Psoas muscle (tissue), 8 donors: Measurements from ENCODE around the gene HP. TPM values are rescaled to one million over a fixed set of nuclear protein-coding genes. Genes with fewer than 3 reads are reported as not detected.
A peak's percentile ranks its signal among the peaks of the same experiment; 100 is the strongest.

Source experiments
- ATAC-seq, 4 donors: fragments of 200-7000 bp; cut with Tn5 transposase; one replicate each; pipeline ENCODE4 v1.9.1; 2020; ENCODE audit warnings: moderate library complexity in 3 of 4, mild to moderate bottlenecking in 2 of 4
- DNase-seq, 2 donors: peaks; one replicate each; pipeline ENCODE4 v3.0.0-alpha.2; 2020
- H3K27ac ChIP-seq: fragments of 200-600 bp; one replicate; pipeline ENCODE4 v1.8.0; 2022
- H3K27me3 ChIP-seq, 3 donors: fragments of 200-600 bp in 1 of 3; one replicate each; pipeline versions ENCODE4 v1.6.1 to v1.8.0; 2013 to 2022; ENCODE audit warnings: low read length in 2 of 3, mild to moderate bottlenecking in 2 of 3, moderate library complexity in 1 of 3; ENCODE audit not compliant: insufficient read depth in 3 of 3
- H3K36me3 ChIP-seq, 2 donors: fragments of 200-600 bp in 1 of 2; one replicate each; pipeline versions ENCODE4 v1.6.1 to v1.8.0; 2013 to 2022; ENCODE audit warnings: low read depth in 1 of 2, mild to moderate bottlenecking in 1 of 2, moderate library complexity in 1 of 2; ENCODE audit not compliant: insufficient read depth in 1 of 2
- H3K4me1 ChIP-seq: fragments of 200-600 bp; one replicate; pipeline ENCODE4 v1.8.0; 2022
- H3K4me3 ChIP-seq: fragments of 200-600 bp; one replicate; pipeline ENCODE4 v1.8.0; 2022; ENCODE audit warnings: mild to moderate bottlenecking
- H3K9me3 ChIP-seq: fragments of 200-600 bp; one replicate; pipeline ENCODE4 v1.8.0; 2022
- WGBS, 3 donors: extraction: QIAGEN DNeasy Blood & Tissue Kit; methylation state at CpG; one replicate each; pipeline versions ENCODE4 v1.1.6 to v1.1.7; 2013; 5-methylcytosine and 5-hydroxymethylcytosine counted together
- intact Hi-C, 2 donors: fragments of 100-400 bp; cut with DNase I; formaldehyde crosslinking; loops; one replicate each; pipeline versions ENCODE4 v1.11.0 to v1.14.2; 2022
- polyA plus RNA-seq, 3 donors: library from polyadenylated mRNA; stranded (reverse); fragments of 200-250 nt; gene quantifications; one replicate each; pipeline ENCODE4 v1.2.3, GENCODE V29; 2013
- total RNA-seq, 4 donors: library from RNA; stranded (reverse); fragmentation: NEBNext Ultra II Directional in 2 of 4; extraction: Animal tissue kit (Norgen Biotek cat#: 25700) in 2 of 4; gene quantifications; one replicate each; pipeline versions ENCODE4 v1.2.1 to v1.2.4, GENCODE V29; 2021 to 2023
- TF ChIP-seq, protein P1 (sequence below): fragments of 200-600 bp; IDR thresholded peaks from one replicate; pipeline ENCODE4 v1.8.0; 2022; ENCODE audit warnings: antibody characterized with exemption
- donor health status: healthy with polysubstance abuse.
- donor health status: DM: no; HTN: no; CAD: no; lungs with moderate emphysema.
- donor health status: Bipolar disorder and iron deficiency.
- donor health status: healthy.
- donor health status: DM: yes; HTN: yes; CAD: no.
- donor health status: DM: no; HTN: no; CAD: no.
- donor health status: DM: no; HTN: no; CAD: no.
- donor health status: DM: yes; HTN: yes; CAD: no.

The HP gene
- total and polyA plus RNA-seq, 7 donors, result 2.3 to 17.3 (median 9.3) TPM

DNA sequence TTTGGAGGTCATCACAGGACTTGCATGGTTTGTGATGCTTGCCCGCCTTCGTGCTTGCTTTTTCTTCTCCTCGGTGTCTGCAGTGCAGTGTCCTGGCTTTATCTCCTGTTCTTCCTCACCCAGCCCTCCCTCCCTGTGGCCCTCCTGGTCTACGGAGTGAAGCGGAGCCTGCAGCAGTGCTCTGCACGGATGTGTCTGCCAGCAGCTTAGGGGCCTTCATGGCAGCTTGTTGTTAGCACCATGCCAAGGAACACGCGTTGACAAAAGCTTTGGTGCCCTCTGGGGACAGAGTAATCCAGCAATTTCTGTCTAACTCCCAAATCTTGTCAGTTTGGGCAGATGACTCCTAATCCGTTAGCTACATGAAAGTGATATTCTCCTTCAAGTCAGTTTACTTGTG is 35.8 kb upstream of the HP start:
- intact Hi-C loops, result no loop called here
- Histone ChIP-seq H3K36me3 (peaks cover 7 to 76% of the 10 kb centered on the region in 2 donors), H3K27ac (no peak overlapping the region), H3K4me3 (no peak overlapping the region), H3K27me3 (no peaks in the 10 kb centered on the region), H3K9me3 (no peaks in the 10 kb centered on the region), H3K4me1 (peaks cover 12% of the 10 kb centered on the region)
- ATAC-seq (no peak), DNase-seq (no peak)
- 62 to 75% (median 67%) methylated on average over 9 of the region's 9 CpGs for WGBS, 3 donors
- TF ChIP-seq, protein P1, sequence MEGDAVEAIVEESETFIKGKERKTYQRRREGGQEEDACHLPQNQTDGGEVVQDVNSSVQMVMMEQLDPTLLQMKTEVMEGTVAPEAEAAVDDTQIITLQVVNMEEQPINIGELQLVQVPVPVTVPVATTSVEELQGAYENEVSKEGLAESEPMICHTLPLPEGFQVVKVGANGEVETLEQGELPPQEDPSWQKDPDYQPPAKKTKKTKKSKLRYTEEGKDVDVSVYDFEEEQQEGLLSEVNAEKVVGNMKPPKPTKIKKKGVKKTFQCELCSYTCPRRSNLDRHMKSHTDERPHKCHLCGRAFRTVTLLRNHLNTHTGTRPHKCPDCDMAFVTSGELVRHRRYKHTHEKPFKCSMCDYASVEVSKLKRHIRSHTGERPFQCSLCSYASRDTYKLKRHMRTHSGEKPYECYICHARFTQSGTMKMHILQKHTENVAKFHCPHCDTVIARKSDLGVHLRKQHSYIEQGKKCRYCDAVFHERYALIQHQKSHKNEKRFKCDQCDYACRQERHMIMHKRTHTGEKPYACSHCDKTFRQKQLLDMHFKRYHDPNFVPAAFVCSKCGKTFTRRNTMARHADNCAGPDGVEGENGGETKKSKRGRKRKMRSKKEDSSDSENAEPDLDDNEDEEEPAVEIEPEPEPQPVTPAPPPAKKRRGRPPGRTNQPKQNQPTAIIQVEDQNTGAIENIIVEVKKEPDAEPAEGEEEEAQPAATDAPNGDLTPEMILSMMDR, result no peak

DNA sequence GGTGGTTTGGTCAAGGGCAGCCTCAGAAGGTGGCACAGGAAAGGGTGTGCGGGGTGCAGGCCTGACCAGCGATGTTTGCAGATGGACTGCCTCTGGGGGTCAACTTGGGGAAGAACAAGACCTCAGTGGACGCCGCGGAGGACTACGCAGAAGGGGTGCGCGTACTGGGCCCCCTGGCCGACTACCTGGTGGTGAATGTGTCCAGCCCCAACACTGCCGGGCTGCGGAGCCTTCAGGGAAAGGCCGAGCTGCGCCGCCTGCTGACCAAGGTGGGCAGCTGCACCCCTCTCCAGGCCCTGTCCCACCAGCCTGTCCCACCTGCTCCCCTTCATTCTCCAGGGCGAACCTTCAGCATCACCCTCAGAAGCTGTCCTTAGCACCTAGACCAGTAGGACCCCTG is 33.3 kb upstream of the HP start:
- TF ChIP-seq, protein P1, result no peak
- WGBS, 3 donors, result 80 to 88% (median 86%) methylated on average over 15 of the region's 15 CpGs
- Histone ChIP-seq H3K27me3 (no peaks in the 10 kb centered on the region), H3K9me3 (no peaks in the 10 kb centered on the region), H3K4me1 (no peaks in the 10 kb centered on the region), H3K4me3 (no peak overlapping the region), H3K36me3 (peaks cover 7 to 93% of the 10 kb centered on the region in 2 donors), H3K27ac (no peak overlapping the region)
- no peak for ATAC-seq
- DNase-seq, result no peak
- intact Hi-C loops, result no loop called here

DNA sequence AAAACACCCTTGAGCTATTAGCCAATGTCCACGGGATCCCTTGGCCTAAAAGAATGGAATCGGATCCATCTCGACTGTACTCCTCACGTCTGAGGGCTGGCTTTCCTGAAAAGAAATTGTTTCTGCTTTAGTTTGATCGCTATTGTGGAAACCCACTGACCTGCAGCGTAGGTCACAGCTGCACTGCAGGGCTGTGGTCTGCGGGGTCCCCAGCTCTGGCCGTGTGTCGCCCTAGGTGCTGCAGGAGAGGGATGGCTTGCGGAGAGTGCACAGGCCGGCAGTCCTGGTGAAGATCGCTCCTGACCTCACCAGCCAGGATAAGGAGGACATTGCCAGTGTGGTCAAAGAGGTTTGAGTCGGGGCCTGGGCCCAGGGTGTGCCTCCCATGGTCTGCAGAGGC is 32.2 kb upstream of the HP start:
- peaks cover 7 to 84% of the 10 kb centered on the region in 2 donors for H3K36me3 ChIP-seq
- no peaks in the 10 kb centered on the region for H3K9me3 ChIP-seq
- H3K4me1 ChIP-seq, result no peaks in the 10 kb centered on the region
- TF ChIP-seq, protein P1, result no peak
- no peak for DNase-seq
- no peak overlapping the region for H3K27ac ChIP-seq
- no peak overlapping the region for H3K4me3 ChIP-seq
- WGBS, 3 donors, result 94 to 95% (median 94%) methylated on average over 13 of the region's 13 CpGs
- H3K27me3 ChIP-seq, result no peaks in the 10 kb centered on the region
- intact Hi-C loops, result no loop called here
- ATAC-seq, result no peak

DNA sequence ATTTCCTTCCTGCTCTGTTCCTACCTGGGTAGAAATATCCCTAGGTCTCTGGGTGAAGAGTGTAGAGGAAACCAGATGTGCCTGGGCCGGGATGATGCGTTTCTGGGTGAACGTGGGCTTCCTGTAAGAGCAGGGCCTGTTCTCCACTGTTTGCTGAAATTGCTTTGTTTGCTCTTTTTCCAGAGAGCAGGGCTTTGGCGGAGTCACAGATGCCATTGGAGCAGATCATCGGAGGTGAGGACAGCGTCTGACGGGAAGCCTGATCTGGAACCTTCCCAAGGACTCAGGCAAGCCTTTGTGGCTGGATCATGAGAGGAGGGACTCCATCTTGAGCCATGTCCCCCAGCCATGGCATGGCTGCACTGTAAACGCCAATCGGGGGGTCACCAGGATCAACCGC is 30.3 kb upstream of the HP start:
- no peak overlapping the region for H3K4me3 ChIP-seq
- no peaks in the 10 kb centered on the region for H3K4me1 ChIP-seq
- H3K27me3 ChIP-seq, result no peaks in the 10 kb centered on the region
- H3K9me3 ChIP-seq, result no peaks in the 10 kb centered on the region
- TF ChIP-seq, protein P1, result no peak
- peaks cover 3 to 77% of the 10 kb centered on the region in 2 donors for H3K36me3 ChIP-seq
- DNase-seq (no peak), ATAC-seq (peak in 1 of 4 donors; percentile 33)
- H3K27ac ChIP-seq, result no peak overlapping the region
- 85 to 88% (median 86%) methylated on average over 10 of the region's 10 CpGs for WGBS, 3 donors
- intact Hi-C loops, result no loop called here

DNA sequence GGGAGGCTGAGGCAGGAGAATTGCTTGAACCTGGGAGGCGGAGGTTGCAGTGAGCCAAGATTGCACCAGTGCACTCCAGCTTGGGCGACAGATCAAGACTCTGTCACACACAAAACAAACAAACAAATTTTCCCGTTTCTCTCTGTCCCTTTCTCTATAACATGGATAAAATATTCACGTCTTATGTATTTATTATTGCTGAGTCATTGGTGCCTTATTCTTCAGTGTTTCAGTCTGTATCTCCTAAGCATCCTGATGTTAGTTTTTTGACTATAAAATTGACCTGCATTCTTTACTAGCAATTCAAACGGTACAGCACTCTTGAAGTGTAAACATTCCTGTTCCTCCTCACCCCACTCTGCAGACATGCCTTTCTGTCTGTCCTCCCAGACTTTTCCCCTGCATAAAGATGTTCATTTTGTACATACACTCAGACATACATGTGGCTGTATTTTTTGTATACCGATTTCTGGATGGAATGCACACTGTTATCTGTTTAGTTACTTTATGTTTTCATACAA is 29.4 kb upstream of the HP start:
- peaks cover 3 to 75% of the 10 kb centered on the region in 2 donors for H3K36me3 ChIP-seq
- intact Hi-C loops, result no loop called here
- no peaks in the 10 kb centered on the region for H3K4me1 ChIP-seq

More for the DNA sequence above, 29.4 kb upstream of the HP start:
- no peak overlapping the region for H3K4me3 ChIP-seq
- WGBS, 3 donors, result 77 to 84% (median 80%) methylated on average over 6 of the region's 6 CpGs
- no peaks in the 10 kb centered on the region for H3K27me3 ChIP-seq
- no peaks in the 10 kb centered on the region for H3K9me3 ChIP-seq
- DNase-seq (no peak), ATAC-seq (no peak)
- no peak overlapping the region for H3K27ac ChIP-seq
- TF ChIP-seq, protein P1, result no peak
